ENCODE data around the gene PRPF38B. TPM values are rescaled to one million over a fixed set of nuclear protein-coding genes. Genes with fewer than 3 reads are reported as not detected.
A peak's percentile ranks its signal among the peaks of the same experiment; 100 is the strongest.

PRPF38B gene
- total and polyA plus RNA-seq, 2 experiments from 2014 or later: 40.5 to 86.4 TPM

- TF ChIP-seq CREB1 (CRISPR knock-in tag; IDR thresholded peaks at IDR 0.05; ENCODE audit: low read depth): no peak
- no peak for TF ChIP-seq POLR2AphosphoS5 (IDR thresholded peaks at IDR 0.05; ENCODE audit: low read depth)
- TF ChIP-seq STAT1 (IDR thresholded peaks at IDR 0.05; ENCODE audit: unreplicated experiment): no peak
- no peak for TF ChIP-seq ZNF462 (CRISPR knock-in tag; IDR thresholded peaks at IDR 0.05)
- no peak for TF ChIP-seq EZH2 (IDR thresholded peaks at IDR 0.05; ENCODE audit: low read depth, unreplicated experiment)
These were observed 33.8 kb downstream of the PRPF38B start (continued) for GRCh38 chr1:108725906-108726305.

- Histone ChIP-seq H3K27me3 (ENCODE audit: insufficient read depth) (no peaks in the 10 kb centered on the region), H3K27ac (ENCODE audit: low read depth) (no peak overlapping the region), H3K36me3 (ENCODE audit: insufficient read depth) (no peaks in the 10 kb centered on the region), H3F3A (replicated peaks; ENCODE audit: low read depth) (no peaks in the 10 kb centered on the region), H3K4me3 (no peak overlapping the region), H3K4me1 (ENCODE audit: insufficient read depth) (no peaks in the 10 kb centered on the region), H4K20me1 (replicated peaks; ENCODE audit: insufficient read depth) (no peaks in the 10 kb centered on the region), H3K79me2 (replicated peaks; ENCODE audit: insufficient read depth) (no peaks in the 10 kb centered on the region), H3K4me2 (no peak overlapping the region), H2AFZ (peak overlapping the region; percentile 38; the same call in 1 of the 2 replicates), H3K9me2 (ENCODE audit: insufficient read depth) (no peaks in the 10 kb centered on the region)
- no peak overlapping the region for H3K27ac Mint-ChIP-seq
- DNase-seq (ENCODE audit: low spot score): no peak
- H3K27me3 Mint-ChIP-seq (ENCODE audit: insufficient read depth, low read depth, poor library complexity): peaks cover 5% of the 10 kb centered on the region
- no peaks in the 10 kb centered on the region for H3K36me3 Mint-ChIP-seq (ENCODE audit: low read depth)
- no peak overlapping the region for H3K4me3 Mint-ChIP-seq
- ATAC-seq: no peak
- H3K9me3 Mint-ChIP-seq: no peaks in the 10 kb centered on the region
- H3K4me1 Mint-ChIP-seq: 0 out of 3 replicates have a peak, but pooled peaks cover 1% of the 10 kb centered on the region
- TF ChIP-seq ZNF462 (CRISPR knock-in tag; IDR thresholded peaks at IDR 0.05): no peak
- TF ChIP-seq ZNF114 (CRISPR knock-in tag; IDR thresholded peaks at IDR 0.05): no peak
- TF ChIP-seq NANOG (IDR thresholded peaks at IDR 0.05; ENCODE audit: borderline replicate concordance): no peak
- TF ChIP-seq POLR2AphosphoS5 (IDR thresholded peaks at IDR 0.05; ENCODE audit: low read depth): no peak
- no peak for TF ChIP-seq EZH2phosphoT487 (IDR thresholded peaks at IDR 0.05; ENCODE audit: unreplicated experiment)
- TF ChIP-seq JUNB (IDR thresholded peaks at IDR 0.05; ENCODE audit: unreplicated experiment): no peak
These were observed 36.3 kb downstream of the PRPF38B start for GRCh38 chr1:108728327-108728923.
